Measurements from ENCODE around the gene DPP7. TPM values are rescaled to one million over a fixed set of nuclear protein-coding genes. Genes with fewer than 3 reads are reported as not detected.

DPP7 gene
- total RNA-seq, 1 donor from 2014 or later = 150 TPM

GRCh38 chr9:137149363-137149762 lies 34.8 kb upstream of the DPP7 start:
- no peak for DNase-seq (ENCODE audit: low spot score)
- intact Hi-C loops (cut with DNase I) = no loop called here

GRCh38 chr9:137148661-137149060 lies 34.1 kb upstream of the DPP7 start:
- intact Hi-C loops (cut with DNase I) = no loop called here
- no peak for DNase-seq (ENCODE audit: low spot score)

- no peak for DNase-seq (ENCODE audit: low spot score)
- intact Hi-C loops (cut with DNase I) = no loop called here
Measured at GRCh38 chr9:137148242-137148641, 33.7 kb upstream of the DPP7 start.

GRCh38 chr9:137147793-137148160 lies 33.2 kb upstream of the DPP7 start:
- intact Hi-C loops (cut with DNase I) = no loop called here
- DNase-seq (ENCODE audit: low spot score) = no peak

GRCh38 chr9:137147091-137147792 lies 32.7 kb upstream of the DPP7 start:
- DNase-seq (ENCODE audit: low spot score) = no peak
- intact Hi-C loops (cut with DNase I) = no loop called here

- intact Hi-C loops (cut with DNase I) = no loop called here
- no peak for DNase-seq (ENCODE audit: low spot score)
Measured at GRCh38 chr9:137146527-137146918, 32.0 kb upstream of the DPP7 start.

- no peak for DNase-seq (ENCODE audit: low spot score)
- intact Hi-C loops (cut with DNase I) = no loop called here
Measured at GRCh38 chr9:137145731-137146526, 31.4 kb upstream of the DPP7 start.

- no peak for DNase-seq (ENCODE audit: low spot score)
- intact Hi-C loops (cut with DNase I) = no loop called here
Measured at GRCh38 chr9:137143459-137143858, 28.9 kb upstream of the DPP7 start.

GRCh38 chr9:137141976-137142936 lies 27.7 kb upstream of the DPP7 start:
- DNase-seq (ENCODE audit: low spot score) = no peak
- intact Hi-C loops (cut with DNase I) = no loop called here

GRCh38 chr9:137141050-137141810 lies 26.7 kb upstream of the DPP7 start:
- no peak for DNase-seq (ENCODE audit: low spot score)
- intact Hi-C loops (cut with DNase I) = no loop called here

GRCh38 chr9:137140151-137141012 lies 25.8 kb upstream of the DPP7 start:
- intact Hi-C loops (cut with DNase I) = no loop called here
- no peak for DNase-seq (ENCODE audit: low spot score)

- DNase-seq (ENCODE audit: low spot score) = no peak
- intact Hi-C loops (cut with DNase I) = no loop called here
Measured at GRCh38 chr9:137139468-137140150, 25.1 kb upstream of the DPP7 start.

GRCh38 chr9:137138722-137139467 lies 24.4 kb upstream of the DPP7 start, which contains the start of gene GRIN1:
TSS of gene GRIN1 (plus strand) at chr9:137139154. CDS start at chr9:137139487, 333 bp downstream.
- intact Hi-C loops (cut with DNase I) = no loop called here
- DNase-seq (ENCODE audit: low spot score) = no peak

GRCh38 chr9:137138058-137138721 lies 23.7 kb upstream of the DPP7 start:
- intact Hi-C loops (cut with DNase I) = no loop called here
- DNase-seq (ENCODE audit: low spot score) = no peak

GRCh38 chr9:137136881-137137607 lies 22.5 kb upstream of the DPP7 start:
- intact Hi-C loops (cut with DNase I) = no loop called here
- no peak for DNase-seq (ENCODE audit: low spot score)

GRCh38 chr9:137136261-137136880 lies 21.8 kb upstream of the DPP7 start:
- DNase-seq (ENCODE audit: low spot score) = no peak
- intact Hi-C loops (cut with DNase I) = no loop called here

Data from cardiac septum (tissue), 1 donor.